Stimulated activated CD8-positive, alpha-beta memory T cell treated with anti-CD3 and anti-CD28 coated beads, Interleukin-15, amount 100 ng/mL, for 1 hour (primary cell): Measurements from ENCODE around the gene LRRC40.
"Not testable (repeated sequence)": the region's sequence is repeated elsewhere in the genome, so short reads cannot be mapped to it uniquely, and the experiment has no call there.

Experiments
- DNase-seq: peaks from one replicate; pipeline ENCODE4 v3.0.0-alpha.2; 2020; ENCODE audit warnings: low read depth

LRRC40 gene

GRCh38 chr1:70202173-70202758 is 3.1 kb downstream of the LRRC40 start:
- no peak for DNase-seq

- DNase-seq: no peak
Measured at GRCh38 chr1:70200065-70200464, 5.3 kb downstream of the LRRC40 start.

DNA sequence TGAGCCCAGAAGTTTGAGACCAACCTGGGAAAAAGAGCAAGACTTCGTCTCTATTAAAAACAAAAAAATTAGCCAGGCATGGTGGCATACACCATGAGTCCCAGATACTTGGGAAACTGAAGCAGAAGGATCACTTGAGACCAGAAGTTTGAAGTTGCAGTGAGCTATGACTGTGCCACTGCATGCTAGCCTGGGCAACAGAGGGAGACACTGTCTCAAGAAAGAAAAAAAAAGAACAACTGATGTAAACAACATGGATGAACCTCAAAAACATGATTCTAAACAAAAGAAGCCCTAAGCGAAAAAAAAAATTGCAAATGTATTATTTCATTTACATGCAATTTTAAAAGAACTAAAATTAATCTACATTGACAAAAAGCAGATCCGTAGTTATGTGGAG is 9.0 kb downstream of the LRRC40 start:
- DNase-seq: no peak

DNA sequence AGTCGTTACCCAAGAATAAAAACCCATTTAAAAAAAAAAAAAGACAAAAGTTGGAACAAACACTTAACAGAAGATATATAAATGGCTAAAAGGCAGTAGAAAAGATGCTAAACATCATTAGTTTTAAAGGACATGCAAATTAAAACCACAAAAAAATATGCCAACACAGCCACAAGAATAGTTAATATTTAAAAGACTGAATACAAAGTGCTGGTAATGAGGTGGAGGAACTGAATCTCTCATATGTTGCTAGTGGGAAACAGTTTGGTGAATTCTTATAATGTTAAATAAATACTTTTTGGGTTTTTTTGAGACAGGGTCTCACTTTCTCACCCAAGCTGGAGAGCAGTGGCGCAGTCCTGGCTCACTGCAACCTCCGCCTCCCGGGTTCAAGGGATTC is 10.0 kb downstream of the LRRC40 start:
- no peak for DNase-seq

- no peak for DNase-seq
Measured at GRCh38 chr1:70194601-70195000, 10.8 kb downstream of the LRRC40 start.

GRCh38 chr1:70192446-70192845 is 12.9 kb downstream of the LRRC40 start:
- not testable (repeated sequence) for DNase-seq

- no peak for DNase-seq
Measured at GRCh38 chr1:70190180-70190579, 15.2 kb downstream of the LRRC40 start.

DNA sequence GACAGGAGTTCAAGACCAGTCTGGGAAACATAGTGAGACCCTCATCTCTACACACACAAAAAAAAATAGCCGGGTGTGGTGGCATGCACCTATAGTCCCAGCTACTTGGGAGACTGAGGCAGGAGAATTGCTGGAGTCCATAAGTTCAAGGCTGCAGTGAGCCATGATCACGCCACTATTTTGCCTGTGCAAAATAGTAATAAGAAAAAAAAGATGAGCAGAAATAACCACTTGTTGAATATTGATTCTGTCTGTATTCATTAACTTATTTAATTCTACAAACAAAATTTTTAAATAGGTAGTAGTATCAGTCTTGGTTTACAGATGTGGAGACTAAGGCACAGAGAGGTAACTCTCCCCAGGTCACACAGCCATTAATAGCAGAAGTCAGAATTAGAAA is 16.9 kb downstream of the LRRC40 start:
- DNase-seq: no peak

GRCh38 chr1:70185181-70185580 is 20.2 kb downstream of the LRRC40 start:
- DNase-seq: not testable (repeated sequence)

DNA sequence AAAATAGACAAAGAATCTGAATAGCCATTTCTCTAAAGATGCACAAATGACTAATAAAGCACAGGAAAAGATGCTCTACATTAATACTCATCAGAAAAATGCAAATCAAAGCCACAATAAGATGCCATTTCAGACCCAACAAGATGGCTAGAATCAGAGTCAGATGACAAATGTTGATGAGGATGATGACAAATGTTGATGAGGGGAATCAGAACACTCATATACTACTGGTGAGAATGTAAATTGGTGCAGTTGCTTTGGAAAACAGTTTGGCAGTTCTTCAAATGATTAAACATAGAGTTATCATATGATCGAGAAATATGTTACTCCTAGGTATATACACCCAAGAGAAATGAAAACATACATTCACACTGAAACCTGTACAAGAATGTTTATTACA is 33.9 kb downstream of the LRRC40 start:
- DNase-seq: no peak

- no peak for DNase-seq
Measured at GRCh38 chr1:70169018-70169839, 36.1 kb downstream of the LRRC40 start.

DNA sequence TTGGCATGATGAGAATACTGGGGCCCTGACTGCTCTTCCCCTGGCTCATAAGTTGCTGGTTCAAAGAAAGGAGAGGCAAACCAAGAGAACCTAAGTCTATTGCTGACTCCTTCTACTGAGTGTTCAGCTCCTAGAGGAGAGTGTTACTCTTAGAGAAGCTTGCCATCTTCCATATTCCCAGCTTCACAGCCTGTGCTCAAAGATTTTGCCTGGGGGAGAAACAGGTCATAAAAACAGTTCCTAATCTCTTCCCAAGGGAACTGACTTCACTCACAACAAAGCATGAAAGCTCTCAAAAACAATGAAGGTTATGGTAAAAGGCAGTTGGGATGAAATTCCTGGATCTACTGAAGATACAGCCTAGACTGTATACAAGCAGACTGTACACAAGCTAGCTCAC is 37.1 kb downstream of the LRRC40 start:
- DNase-seq: no peak

DNA sequence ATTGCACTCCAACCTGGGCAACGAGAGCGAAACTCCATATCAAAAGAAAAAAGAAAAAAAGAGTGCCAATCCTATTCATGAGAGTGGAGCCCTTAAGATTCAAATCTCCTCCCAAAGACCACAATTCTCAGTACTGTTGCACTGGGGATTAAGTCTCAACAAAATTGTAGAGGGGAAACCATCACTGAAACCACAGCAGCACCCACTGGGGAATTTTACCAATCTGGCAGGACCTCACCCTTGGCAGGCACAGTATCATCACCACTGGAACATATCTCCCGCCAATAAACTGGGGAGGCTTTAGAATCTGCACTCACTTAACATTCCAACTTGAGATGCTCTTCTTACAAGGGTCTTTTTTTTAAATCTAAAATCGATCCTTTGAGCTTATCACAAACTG is 41.0 kb downstream of the LRRC40 start:
- DNase-seq: no peak

- DNase-seq: no peak
Measured at GRCh38 chr1:70156529-70157120, 48.8 kb downstream of the LRRC40 start.

- no peak for DNase-seq
Measured at GRCh38 chr1:70153739-70154138, 51.6 kb downstream of the LRRC40 start.

DNA sequence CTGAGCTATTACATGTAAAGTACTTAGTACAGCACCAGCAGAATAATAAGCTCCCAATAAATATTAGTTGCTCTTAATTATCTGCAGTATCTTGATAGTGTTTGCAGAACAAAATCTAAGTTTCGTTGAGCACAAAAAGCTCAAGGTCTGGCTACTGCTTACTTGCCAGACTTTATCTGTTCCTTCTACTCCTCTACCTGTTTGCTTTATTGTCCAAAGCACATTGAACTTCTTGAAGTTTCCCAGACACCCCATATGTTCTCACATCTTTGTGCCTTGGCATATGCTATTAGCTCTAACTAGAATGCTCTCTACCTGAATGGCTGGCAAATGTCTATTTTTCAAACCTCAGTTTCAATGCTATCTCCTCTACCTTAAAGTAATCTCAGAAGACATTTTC is 54.9 kb downstream of the LRRC40 start:
- DNase-seq: no peak

- DNase-seq: no peak
Measured at GRCh38 chr1:70146488-70146887, 58.9 kb downstream of the LRRC40 start.

DNA sequence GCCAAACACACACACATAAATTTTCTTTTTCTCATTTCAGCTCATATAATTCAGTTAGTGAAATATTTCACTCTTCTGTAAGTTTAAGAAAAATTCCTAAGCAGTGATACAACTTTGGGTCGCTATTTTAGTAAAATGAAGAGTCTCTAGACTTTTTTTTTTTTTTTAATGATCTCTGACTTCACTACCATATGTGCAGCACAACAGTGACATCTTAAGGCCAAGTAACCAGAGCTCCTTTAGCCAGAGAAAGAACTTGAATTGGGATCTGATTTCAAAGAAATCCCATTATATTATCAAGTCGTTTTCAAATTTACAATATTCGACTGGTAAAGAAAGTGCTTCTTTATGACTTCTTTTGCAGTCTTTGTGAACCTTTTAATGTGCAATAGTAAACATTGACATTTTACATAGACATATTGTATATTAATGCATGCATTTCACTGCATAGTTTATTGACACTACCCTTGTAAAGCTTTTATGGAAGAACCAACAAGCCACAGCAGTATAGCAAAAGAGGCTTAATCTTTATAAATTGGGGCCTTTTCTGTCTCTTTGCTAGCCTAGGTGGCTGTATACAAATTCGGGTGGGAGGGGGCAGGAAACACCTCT is 62.2 kb downstream of the LRRC40 start:
- DNase-seq: no peak

- no peak for DNase-seq
Measured at GRCh38 chr1:70142075-70142474, 63.3 kb downstream of the LRRC40 start.

GRCh38 chr1:70140894-70141293 is 64.5 kb downstream of the LRRC40 start:
- DNase-seq: no peak

GRCh38 chr1:70140343-70140742 is 65.0 kb downstream of the LRRC40 start:
- DNase-seq: no peak

DNA sequence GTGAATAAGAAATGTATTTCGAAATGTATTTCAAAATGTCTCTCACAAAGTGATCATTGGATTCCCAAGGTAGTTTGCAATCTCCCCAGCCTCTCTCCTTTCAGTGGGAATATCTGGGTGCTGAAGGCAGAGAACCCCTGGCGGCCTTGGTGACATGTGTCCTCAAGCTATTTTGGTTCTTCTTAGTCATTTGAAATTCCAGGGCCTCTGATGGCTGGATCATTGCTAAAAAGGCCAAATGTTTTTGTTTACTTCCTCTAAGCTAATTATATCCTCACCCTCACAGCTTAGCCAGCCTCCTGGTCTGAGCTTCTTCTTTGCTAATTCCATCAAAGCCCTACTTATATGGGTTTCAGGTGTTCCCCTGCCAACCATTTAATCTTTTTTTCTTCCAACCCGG is 71.2 kb downstream of the LRRC40 start:
- no peak for DNase-seq

- no peak for DNase-seq
Measured at GRCh38 chr1:70117046-70117445, 88.3 kb downstream of the LRRC40 start.
